Activated CD4-positive, CD25-positive, alpha-beta regulatory T cell treated with anti-CD3 and anti-CD28 coated beads, Interleukin-2, amount 50 U/mL, for 24 hours (primary cell): ENCODE measurements around the gene ADAMTSL4.
"Not testable (repeated sequence)": the region's sequence is repeated elsewhere in the genome, so short reads cannot be mapped to it uniquely, and the experiment has no call there.

ENCODE experiments used
- ATAC-seq, 2 donors: fragments of 150-1000 bp; cut with Tn5 transposase; one replicate each; pipeline ENCODE4 v1.10.0; 2021; ENCODE audit warnings: mild to moderate bottlenecking in 1 of 2, moderate library complexity in 1 of 2

The ADAMTSL4 gene

GRCh38 chr1:150555971-150556865 is 7.0 kb downstream of the ADAMTSL4 start:
- no peak for ATAC-seq

GRCh38 chr1:150557065-150557600 is 7.9 kb downstream of the ADAMTSL4 start:
- no peak for ATAC-seq

GRCh38 chr1:150557813-150558212 is 8.6 kb downstream of the ADAMTSL4 start:
- no peak for ATAC-seq

GRCh38 chr1:150558303-150558704 is 9.1 kb downstream of the ADAMTSL4 start:
- no peak for ATAC-seq

GRCh38 chr1:150558761-150559655 is 9.8 kb downstream of the ADAMTSL4 start:
- ATAC-seq, result no peak

- no peak for ATAC-seq
These were observed 10.4 kb downstream of the ADAMTSL4 start for GRCh38 chr1:150559656-150560010.

- peak; percentile 7 to 8 for ATAC-seq
These were observed 10.8 kb downstream of the ADAMTSL4 start for GRCh38 chr1:150560011-150560438.

GRCh38 chr1:150560576-150561253 is 11.5 kb downstream of the ADAMTSL4 start:
- peak; percentile 34 to 39 for ATAC-seq

GRCh38 chr1:150561254-150561973 is 12.2 kb downstream of the ADAMTSL4 start:
- ATAC-seq, result peak; percentile 12

- ATAC-seq, result peak; percentile 59 to 60
These were observed 12.8 kb downstream of the ADAMTSL4 start for GRCh38 chr1:150561974-150562445.

- peak; percentile 21 to 27 for ATAC-seq
These were observed 13.5 kb downstream of the ADAMTSL4 start for GRCh38 chr1:150562446-150563339.

- ATAC-seq, result peak; percentile 44 to 47
These were observed 14.3 kb downstream of the ADAMTSL4 start for GRCh38 chr1:150563340-150564038.

GRCh38 chr1:150564051-150564991 is 15.1 kb downstream of the ADAMTSL4 start:
- ATAC-seq, result no peak

GRCh38 chr1:150565240-150565991 is 16.2 kb downstream of the ADAMTSL4 start:
- not testable (repeated sequence) for ATAC-seq

GRCh38 chr1:150566589-150567340 is 17.6 kb downstream of the ADAMTSL4 start:
- no peak for ATAC-seq

GRCh38 chr1:150567341-150567716 is 18.1 kb downstream of the ADAMTSL4 start:
- ATAC-seq, result peak; percentile 53 to 60
